Measurements from ENCODE around the gene CCSER2. TPM values are rescaled to one million over a fixed set of nuclear protein-coding genes. Genes with fewer than 3 reads are reported as not detected.
A peak's percentile ranks its signal among the peaks of the same experiment; 100 is the strongest.

Gene CCSER2
- polyA plus RNA-seq, 2 of the 4 experiments (the other 2 are of a cell fraction): 9.2 to 28.2 TPM

DNA sequence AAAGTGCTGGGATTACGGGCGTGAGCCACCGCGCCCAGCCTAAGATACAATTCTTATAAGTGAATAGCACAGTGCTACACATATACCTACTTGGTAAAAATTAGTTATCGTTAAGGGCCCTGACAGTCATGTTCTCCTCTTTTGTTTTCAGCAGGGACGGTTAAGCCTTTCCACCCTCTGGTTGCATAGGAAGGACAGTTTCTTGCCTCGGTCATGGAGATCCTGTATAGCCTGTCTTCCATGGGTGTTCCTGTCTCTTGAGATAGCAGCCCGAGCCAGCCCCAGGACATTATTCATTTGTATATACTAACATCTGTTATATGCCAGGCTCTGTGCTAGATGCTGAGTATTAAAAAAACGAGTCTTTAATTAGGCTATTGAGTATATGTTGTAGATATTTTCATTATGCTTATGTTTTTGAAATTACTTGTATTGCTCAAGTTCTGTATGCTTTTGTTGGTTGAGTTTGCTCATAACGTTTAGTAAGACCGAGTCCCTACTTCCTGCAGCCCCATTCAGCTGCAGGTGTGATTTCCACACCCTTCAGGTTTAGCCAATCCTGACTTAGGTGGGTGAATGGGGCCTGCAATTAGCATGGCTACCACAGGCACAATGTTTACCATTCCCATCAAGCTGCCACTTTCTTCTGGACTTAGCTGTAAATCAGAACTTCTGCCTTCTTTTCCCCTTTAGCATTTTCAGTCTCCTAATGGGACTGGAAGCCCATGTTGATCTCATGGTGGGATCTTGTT, 24.8 kb downstream of the CCSER2 start:
- Histone ChIP-seq H3K4me1 (peaks cover 26% of the 10 kb centered on the region; the same call in 2 of the 3 replicates), H3K9me3 (no peaks in the 10 kb centered on the region), H3K4me3 (no peak overlapping the region), H3K27ac (no peak overlapping the region), H3K4me2 (no peak overlapping the region)
- ChIA-PET CTCF (interaction anchor here (0.6 to 4.6 kb wide), 12 partner anchors 9 to 183 kb away, joined by 3 to 33 read pairs (median 4); no protein-coding TSS in a partner anchor), POLR2A (no interaction called here)
- ATAC-seq (no peak), FAIRE-seq (no peak), DNase-seq (ENCODE audit: low read depth in 1 of 2, low spot score in 1 of 2) (no peak)
- TF ChIP-seq, protein P1, sequence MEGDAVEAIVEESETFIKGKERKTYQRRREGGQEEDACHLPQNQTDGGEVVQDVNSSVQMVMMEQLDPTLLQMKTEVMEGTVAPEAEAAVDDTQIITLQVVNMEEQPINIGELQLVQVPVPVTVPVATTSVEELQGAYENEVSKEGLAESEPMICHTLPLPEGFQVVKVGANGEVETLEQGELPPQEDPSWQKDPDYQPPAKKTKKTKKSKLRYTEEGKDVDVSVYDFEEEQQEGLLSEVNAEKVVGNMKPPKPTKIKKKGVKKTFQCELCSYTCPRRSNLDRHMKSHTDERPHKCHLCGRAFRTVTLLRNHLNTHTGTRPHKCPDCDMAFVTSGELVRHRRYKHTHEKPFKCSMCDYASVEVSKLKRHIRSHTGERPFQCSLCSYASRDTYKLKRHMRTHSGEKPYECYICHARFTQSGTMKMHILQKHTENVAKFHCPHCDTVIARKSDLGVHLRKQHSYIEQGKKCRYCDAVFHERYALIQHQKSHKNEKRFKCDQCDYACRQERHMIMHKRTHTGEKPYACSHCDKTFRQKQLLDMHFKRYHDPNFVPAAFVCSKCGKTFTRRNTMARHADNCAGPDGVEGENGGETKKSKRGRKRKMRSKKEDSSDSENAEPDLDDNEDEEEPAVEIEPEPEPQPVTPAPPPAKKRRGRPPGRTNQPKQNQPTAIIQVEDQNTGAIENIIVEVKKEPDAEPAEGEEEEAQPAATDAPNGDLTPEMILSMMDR (IDR thresholded peaks at IDR 0.05): no peak
- TF ChIP-seq SREBF2 (IDR thresholded peaks at IDR 0.05) (no peak), POLR2AphosphoS2 (conservative IDR thresholded peaks at IDR 0.05; ENCODE audit: low read length) (no peak), RARB (CRISPR knock-in tag; IDR thresholded peaks at IDR 0.05) (no peak), JUNB (IDR thresholded peaks at IDR 0.05) (no peak), NFE2L2 (conservative IDR thresholded peaks at IDR 0.05; ENCODE audit: low read length) (no peak), CBX8 (IDR thresholded peaks at IDR 0.05) (no peak), NPAS2 (CRISPR knock-in tag; IDR thresholded peaks at IDR 0.05; ENCODE audit: borderline replicate concordance) (no peak), HOXB5 (CRISPR knock-in tag; IDR thresholded peaks at IDR 0.05) (no peak), PHF8 (IDR thresholded peaks at IDR 0.05; ENCODE audit: borderline replicate concordance, low read depth) (no peak), EHMT2 (IDR thresholded peaks at IDR 0.05; ENCODE audit: low read depth) (no peak), CHD4 (IDR thresholded peaks at IDR 0.05; ENCODE audit: borderline replicate concordance) (no peak), KDM1A (IDR thresholded peaks at IDR 0.05; ENCODE audit: low read depth) (no peak), MAZ (IDR thresholded peaks at IDR 0.05; ENCODE audit: borderline replicate concordance, low read depth, low read length) (no peak), RNF2 (IDR thresholded peaks at IDR 0.05; ENCODE audit: borderline replicate concordance, low read depth) (no peak)
- TF ChIP-seq, protein P2, sequence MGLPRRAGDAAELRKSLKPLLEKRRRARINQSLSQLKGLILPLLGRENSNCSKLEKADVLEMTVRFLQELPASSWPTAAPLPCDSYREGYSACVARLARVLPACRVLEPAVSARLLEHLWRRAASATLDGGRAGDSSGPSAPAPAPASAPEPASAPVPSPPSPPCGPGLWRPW (IDR thresholded peaks at IDR 0.05): no peak
- TF ChIP-seq, protein P3, sequence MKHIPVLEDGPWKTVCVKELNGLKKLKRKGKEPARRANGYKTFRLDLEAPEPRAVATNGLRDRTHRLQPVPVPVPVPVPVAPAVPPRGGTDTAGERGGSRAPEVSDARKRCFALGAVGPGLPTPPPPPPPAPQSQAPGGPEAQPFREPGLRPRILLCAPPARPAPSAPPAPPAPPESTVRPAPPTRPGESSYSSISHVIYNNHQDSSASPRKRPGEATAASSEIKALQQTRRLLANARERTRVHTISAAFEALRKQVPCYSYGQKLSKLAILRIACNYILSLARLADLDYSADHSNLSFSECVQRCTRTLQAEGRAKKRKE (CRISPR knock-in tag; IDR thresholded peaks at IDR 0.05; ENCODE audit: low read depth): no peak
- TF ChIP-seq, protein P4, sequence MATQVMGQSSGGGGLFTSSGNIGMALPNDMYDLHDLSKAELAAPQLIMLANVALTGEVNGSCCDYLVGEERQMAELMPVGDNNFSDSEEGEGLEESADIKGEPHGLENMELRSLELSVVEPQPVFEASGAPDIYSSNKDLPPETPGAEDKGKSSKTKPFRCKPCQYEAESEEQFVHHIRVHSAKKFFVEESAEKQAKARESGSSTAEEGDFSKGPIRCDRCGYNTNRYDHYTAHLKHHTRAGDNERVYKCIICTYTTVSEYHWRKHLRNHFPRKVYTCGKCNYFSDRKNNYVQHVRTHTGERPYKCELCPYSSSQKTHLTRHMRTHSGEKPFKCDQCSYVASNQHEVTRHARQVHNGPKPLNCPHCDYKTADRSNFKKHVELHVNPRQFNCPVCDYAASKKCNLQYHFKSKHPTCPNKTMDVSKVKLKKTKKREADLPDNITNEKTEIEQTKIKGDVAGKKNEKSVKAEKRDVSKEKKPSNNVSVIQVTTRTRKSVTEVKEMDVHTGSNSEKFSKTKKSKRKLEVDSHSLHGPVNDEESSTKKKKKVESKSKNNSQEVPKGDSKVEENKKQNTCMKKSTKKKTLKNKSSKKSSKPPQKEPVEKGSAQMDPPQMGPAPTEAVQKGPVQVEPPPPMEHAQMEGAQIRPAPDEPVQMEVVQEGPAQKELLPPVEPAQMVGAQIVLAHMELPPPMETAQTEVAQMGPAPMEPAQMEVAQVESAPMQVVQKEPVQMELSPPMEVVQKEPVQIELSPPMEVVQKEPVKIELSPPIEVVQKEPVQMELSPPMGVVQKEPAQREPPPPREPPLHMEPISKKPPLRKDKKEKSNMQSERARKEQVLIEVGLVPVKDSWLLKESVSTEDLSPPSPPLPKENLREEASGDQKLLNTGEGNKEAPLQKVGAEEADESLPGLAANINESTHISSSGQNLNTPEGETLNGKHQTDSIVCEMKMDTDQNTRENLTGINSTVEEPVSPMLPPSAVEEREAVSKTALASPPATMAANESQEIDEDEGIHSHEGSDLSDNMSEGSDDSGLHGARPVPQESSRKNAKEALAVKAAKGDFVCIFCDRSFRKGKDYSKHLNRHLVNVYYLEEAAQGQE (IDR thresholded peaks at IDR 0.05): no peak
- WGBS (ENCODE audit: missing lambda C conversion rate): 80% methylated on average over 11 of the region's 11 CpGs

DNA sequence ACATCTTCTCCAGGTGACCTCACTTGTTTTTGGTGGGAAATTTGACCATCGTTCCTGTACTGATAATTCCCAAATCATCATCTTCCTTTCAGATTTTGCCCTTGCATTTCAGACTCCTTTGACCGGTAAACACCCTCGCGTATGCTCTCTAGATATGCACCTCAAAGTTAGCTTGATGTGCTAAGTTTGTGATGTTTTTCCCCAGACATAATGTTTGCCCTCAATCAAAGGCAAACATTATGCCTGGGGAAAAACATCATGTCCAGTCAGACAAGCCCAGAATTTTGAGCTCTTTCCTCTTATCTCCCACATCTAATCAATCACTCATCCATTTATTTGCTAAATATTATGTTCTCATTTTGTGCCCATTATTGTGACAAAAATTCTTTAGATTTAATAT, 26.2 kb downstream of the CCSER2 start:
- no peaks in the 10 kb centered on the region for H3K9me3 ChIP-seq
- POLR2A ChIA-PET: no interaction called here
- no peak for TF ChIP-seq EP300 (IDR thresholded peaks at IDR 0.05)
- TF ChIP-seq POLR2A (IDR thresholded peaks at IDR 0.05; ENCODE audit: low read length): no peak
- TF ChIP-seq CBX8 (IDR thresholded peaks at IDR 0.05): no peak
- TF ChIP-seq RAD21 (conservative IDR thresholded peaks at IDR 0.05 in 1 of 2, IDR thresholded peaks at IDR 0.05 in 1 of 2): no peak
- no peak for TF ChIP-seq JUN (IDR thresholded peaks at IDR 0.05)
- no peak for TF ChIP-seq HEYL (CRISPR knock-in tag; IDR thresholded peaks at IDR 0.05)
- TF ChIP-seq MAZ (IDR thresholded peaks at IDR 0.05; ENCODE audit: borderline replicate concordance, low read depth, low read length): no peak
- TF ChIP-seq FOSB (CRISPR knock-in tag; IDR thresholded peaks at IDR 0.05): no peak
- TF ChIP-seq, protein P5, sequence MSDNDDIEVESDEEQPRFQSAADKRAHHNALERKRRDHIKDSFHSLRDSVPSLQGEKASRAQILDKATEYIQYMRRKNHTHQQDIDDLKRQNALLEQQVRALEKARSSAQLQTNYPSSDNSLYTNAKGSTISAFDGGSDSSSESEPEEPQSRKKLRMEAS (IDR thresholded peaks at IDR 0.05): no peak
- TF ChIP-seq ESRRA (IDR thresholded peaks at IDR 0.05; ENCODE audit: borderline replicate concordance, low read length): no peak
- TF ChIP-seq NFE2L2 (conservative IDR thresholded peaks at IDR 0.05; ENCODE audit: low read length): no peak
- TF ChIP-seq EHF (CRISPR knock-in tag; IDR thresholded peaks at IDR 0.05): no peak
- TF ChIP-seq KDM5A (IDR thresholded peaks at IDR 0.05): no peak
- TF ChIP-seq GATA3 (IDR thresholded peaks at IDR 0.05; ENCODE audit: borderline replicate concordance): no peak; the same call in 1 of the 2 replicates
- no peak for TF ChIP-seq FOSL2 (IDR thresholded peaks at IDR 0.05)
- no peak for TF ChIP-seq FOSL2 (CRISPR knock-in tag; IDR thresholded peaks at IDR 0.05)
- TF ChIP-seq RFX5 (IDR thresholded peaks at IDR 0.05): no peak
- TF ChIP-seq FOXS1 (CRISPR knock-in tag; IDR thresholded peaks at IDR 0.05): no peak
- no peak for TF ChIP-seq KDM1A (IDR thresholded peaks at IDR 0.05; ENCODE audit: low read depth)
- WGBS (ENCODE audit: missing lambda C conversion rate): 84% methylated on average over 4 of the region's 4 CpGs
- no peak for DNase-seq (ENCODE audit: low read depth in 1 of 2, low spot score in 1 of 2)
- H3K4me3 ChIP-seq: no peak overlapping the region
- CTCF ChIA-PET: interaction anchor here (1.1 to 4.6 kb wide), 2 partner anchors 20 to 182 kb away, joined by 3 to 33 read pairs; no protein-coding TSS in a partner anchor
- H3K4me1 ChIP-seq: peaks cover 20% of the 10 kb centered on the region; the same call in 2 of the 3 replicates
- H3K27ac ChIP-seq: no peak overlapping the region
- ATAC-seq: no peak
- FAIRE-seq: no peak
- peak overlapping the region; percentile 25; the same call in 1 of the 3 replicates for H3K4me2 ChIP-seq

All from A549 (cell line).